GM21360 (cell line): ENCODE results near the gene ELAVL3.
"Not testable (repeated sequence)": the region's sequence is repeated elsewhere in the genome, so short reads cannot be mapped to it uniquely, and the experiment has no call there.

Experiments
- ATAC-seq: cut with Tn5 transposase; IDR thresholded peaks from one replicate; pipeline ENCODE4 v1.9.1; 2021; ENCODE audit warnings: mild to moderate bottlenecking, moderate library complexity; ENCODE audit not compliant: unreplicated experiment

ELAVL3 gene

DNA sequence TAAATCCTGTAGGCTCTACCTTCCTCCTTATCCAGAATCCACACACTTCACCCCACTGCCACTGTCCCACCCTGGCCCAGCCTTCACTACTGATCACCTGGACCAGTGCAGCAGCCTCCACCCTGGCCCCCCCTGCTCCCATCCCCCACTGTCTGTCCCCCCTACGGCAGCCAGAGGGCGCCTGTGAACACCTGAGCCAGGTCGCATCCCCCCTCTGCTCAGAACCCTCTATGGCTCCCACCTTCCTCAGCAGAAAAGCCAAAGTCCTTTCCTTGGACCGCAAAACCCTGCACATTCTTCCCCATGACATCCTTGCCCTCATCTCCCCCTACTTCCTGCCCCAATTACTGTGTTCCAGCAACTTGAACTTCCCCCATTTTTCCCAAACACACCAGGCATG lies 20.6 kb downstream of the ELAVL3 start:
- ATAC-seq, result no peak

GRCh38 chr19:11458912-11459311 lies 21.9 kb downstream of the ELAVL3 start:
- ATAC-seq, result not testable (repeated sequence)

DNA sequence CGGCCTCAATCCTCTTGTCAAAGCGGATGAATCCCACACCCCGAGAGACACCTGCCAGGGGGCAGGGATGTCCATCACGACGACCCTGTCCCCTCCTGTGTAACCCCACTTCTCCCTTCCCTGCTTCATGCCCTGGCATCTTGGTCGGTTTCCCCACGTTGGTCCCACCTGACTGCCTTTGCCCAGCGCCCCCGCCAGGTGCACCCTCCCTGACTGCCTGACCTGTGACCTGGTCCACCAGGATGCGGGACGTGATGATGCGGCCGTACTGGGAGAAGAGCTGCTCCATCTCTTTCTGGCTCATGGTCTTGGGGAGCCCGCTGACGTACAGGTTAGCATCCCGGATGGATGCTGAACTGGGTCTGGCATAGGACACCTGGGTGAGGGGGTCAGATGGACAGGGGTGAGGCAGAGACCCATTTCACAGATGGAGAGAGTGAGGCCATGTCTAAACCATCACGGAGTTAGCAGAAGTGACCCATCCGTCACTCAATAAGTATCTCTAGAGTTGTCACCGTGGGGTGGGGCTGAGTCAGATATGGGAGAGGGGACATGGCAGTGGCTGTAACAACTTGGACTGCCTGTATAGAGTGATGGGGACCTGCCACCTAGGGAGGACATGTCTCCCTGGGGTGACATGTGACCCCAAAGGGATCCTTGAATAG lies 22.5 kb downstream of the ELAVL3 start:
- ATAC-seq, result no peak

- no peak for ATAC-seq
Observed at GRCh38 chr19:11457831-11458230, 23.0 kb downstream of the ELAVL3 start.

GRCh38 chr19:11457115-11457514 lies 23.7 kb downstream of the ELAVL3 start:
- ATAC-seq, result no peak

- no peak for ATAC-seq
Observed at GRCh38 chr19:11456659-11457058, 24.2 kb downstream of the ELAVL3 start.

- not testable (repeated sequence) for ATAC-seq
Observed at GRCh38 chr19:11455233-11455554, 25.7 kb downstream of the ELAVL3 start.

DNA sequence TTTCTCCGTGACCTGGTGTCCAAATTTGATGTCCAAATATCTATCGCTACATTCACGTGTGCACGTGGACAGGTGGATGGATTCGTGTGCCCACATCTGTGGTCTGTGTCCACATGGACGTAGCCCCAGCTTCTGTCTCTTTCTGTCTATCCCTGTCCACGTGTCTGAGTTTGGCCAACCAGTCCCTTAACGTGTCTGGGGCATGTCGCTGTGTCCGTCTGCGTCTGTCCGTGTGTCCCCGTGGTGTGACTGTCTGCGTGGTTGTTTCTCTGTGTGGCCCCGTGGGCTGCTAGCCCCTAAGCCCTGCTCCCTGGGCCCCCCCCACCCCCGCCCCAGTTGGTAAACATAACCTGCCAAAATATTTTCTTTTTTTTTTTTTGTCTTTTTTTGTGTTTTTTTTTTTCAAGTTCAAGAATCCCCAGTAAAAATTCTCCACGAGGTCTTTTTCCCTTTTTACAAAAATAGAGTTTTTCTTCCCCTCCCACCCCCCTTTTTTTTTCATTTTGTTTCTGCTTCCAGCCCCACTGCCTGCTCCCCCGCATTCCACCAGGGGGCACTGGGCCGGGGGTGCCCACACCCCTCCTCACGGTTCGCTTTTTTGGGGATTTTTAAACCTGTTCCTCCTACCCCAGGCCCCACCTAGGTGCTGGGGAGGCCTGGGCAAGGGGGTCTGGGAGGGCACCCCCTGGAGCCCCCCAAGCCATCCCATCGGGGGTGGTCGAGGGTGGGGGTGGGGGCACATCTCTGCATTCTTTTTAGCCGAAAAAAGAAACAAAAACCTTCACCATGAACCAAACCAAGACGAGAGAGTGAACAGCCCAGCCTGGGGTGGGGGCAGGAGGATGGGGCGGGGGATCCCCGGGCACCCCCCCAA lies 27.1 kb downstream of the ELAVL3 start:
- no peak for ATAC-seq

DNA sequence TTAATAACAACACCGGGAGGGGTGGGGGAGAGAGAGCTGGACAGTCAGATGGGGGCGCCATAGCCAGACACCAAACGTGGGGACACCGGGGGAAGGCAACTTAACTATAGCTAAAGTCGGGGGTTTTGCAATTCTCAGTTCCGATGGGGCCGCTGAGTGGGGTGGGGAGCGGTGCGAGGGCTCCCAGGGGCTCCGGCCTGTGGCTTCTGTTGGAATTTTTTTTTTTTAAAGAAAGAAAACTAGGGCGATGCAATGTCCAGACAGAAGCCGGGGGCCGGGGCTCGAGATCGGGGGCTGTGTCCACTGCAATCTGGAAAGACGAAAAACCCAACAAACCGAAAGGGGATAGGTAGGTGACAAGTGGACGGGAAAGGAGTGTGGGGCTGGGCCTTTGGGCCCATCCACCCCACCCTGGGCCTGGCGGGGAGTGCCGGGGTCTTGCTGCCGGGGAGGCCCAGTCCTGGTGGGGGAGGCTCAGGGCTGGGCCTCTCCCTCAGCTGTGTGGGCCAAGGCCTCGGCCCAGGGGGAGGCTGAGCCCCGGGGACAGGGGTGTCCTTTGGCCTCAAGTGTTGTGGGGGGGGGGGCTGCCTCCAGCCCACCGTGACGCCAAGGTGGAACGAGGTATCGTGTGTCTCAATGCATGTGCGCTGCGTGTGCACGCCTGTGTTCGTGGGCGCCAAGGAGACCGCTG lies 28.1 kb downstream of the ELAVL3 start:
- ATAC-seq, result no peak

DNA sequence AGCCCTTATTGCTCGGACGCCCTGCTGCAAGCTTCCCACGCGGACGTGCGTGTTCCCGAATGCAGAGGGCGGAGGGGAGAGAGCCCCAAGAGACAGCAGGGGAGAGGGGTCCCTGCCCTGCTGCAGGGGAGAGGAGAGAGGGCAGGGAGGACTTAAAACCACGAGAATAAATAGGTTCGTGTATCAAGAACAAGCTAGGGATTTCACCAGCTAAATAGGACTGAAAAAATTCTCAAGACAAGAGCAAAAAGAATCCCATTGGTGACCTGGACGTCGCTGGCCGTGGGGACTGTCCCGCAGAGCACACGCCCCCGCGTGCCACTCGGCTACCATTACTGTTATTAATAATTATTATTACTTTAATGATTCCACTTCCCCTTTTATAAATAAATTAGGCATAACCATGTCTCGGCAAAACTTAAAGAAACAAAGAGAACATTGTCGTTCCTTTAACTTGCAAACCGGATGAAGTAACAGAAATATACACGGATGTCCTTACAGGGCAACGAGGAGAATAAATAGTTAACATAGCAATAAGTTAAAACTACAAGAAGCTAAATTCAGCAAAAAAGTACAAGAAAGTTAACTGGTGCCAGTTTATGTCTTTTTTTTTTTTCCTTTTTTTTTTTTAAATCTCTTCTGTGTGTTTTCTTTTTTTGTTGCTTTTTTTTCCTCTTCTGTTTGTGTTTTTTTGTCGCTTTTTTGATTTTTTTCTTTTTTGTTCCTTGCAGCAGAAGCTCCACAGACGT lies 28.8 kb downstream of the ELAVL3 start:
- ATAC-seq, result no peak

- ATAC-seq, result no peak
Observed at GRCh38 chr19:11451327-11451870, 29.4 kb downstream of the ELAVL3 start.

GRCh38 chr19:11450570-11451326 lies 30.1 kb downstream of the ELAVL3 start:
- ATAC-seq, result no peak

- no peak for ATAC-seq
Observed at GRCh38 chr19:11448923-11449554, 31.8 kb downstream of the ELAVL3 start.

DNA sequence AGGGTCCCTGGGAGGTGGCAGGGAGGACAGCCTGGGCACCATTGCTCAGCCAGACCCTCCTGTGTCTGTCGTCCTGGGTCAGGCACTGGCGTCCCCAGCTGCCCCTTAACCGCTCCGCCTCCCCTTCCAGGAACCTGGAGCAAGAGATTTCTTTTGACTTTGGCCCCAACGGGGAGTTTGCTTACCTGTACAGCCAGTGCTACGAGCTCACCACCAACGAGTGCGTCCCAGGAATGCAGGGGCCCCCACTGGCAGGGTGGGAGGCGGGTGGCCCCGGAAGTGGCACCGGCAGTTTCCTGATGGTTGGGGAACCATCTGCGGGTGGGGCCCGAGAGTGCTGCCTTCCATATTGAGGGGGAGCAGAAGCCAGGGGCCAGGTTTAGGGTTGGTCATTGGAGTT lies 32.4 kb downstream of the ELAVL3 start:
- ATAC-seq, result no peak

DNA sequence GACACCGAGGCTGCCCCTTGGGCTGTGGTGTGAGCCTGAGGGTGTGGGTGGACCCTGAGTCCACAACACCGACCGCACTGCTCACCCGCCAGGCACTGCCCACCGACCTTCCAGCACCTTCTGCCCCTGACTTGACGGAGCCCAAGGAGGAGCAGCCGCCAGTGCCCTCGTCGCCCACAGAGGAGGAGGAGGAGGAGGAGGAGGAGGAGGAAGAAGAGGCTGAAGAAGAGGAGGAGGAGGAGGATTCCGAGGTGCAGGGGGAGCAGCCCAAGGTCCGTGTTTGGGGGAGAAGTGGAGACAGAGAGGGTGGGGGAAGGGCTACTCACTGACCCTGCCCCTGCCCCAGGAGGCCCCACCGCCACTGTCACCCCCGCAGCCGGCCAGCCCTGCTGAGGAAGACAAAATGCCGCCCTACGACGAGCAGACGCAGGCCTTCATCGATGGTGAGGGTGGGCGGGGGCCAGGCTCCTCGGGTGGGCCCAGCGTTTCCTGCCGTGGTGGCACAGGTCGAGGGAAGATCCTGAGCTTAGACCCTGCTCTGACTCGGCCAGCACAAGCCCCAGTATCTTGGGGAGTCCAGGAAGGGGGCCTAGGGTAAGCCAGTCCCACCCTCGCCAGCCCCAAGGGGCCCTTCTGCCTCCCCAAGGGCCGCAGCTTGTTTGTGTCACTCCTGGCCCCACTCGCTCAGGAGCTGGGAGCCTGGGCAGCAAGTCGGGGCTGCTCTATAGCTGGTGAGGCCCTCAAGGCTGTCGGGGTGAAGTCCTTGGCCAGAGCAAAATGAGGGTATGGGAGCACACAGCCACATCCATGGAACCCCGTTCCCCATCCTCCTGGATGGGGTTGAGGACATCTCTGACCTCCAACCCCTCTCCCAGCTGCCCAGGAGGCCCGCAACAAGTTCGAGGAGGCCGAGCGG lies 33.2 kb downstream of the ELAVL3 start:
- ATAC-seq, result no peak

- no peak for ATAC-seq
Observed at GRCh38 chr19:11446652-11447301, 34.1 kb downstream of the ELAVL3 start.

DNA sequence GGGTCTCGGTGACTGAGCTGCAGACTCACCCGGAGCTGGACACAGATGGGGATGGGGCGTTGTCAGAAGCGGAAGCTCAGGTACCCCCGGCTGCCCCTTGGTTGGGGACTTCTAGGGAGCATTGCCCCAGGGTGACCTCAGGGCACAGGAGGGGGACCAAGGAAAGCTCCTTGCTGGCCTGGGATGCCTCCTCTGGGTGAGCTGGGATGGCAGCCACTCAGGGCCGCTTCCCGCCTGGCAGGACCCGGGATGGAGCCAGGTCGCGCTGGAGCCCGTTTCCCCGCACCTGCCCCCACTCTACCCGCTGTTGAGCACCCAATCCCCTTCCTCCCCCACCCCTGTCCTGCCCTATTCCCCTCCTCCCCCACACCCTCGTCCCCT lies 34.6 kb downstream of the ELAVL3 start:
- no peak for ATAC-seq

DNA sequence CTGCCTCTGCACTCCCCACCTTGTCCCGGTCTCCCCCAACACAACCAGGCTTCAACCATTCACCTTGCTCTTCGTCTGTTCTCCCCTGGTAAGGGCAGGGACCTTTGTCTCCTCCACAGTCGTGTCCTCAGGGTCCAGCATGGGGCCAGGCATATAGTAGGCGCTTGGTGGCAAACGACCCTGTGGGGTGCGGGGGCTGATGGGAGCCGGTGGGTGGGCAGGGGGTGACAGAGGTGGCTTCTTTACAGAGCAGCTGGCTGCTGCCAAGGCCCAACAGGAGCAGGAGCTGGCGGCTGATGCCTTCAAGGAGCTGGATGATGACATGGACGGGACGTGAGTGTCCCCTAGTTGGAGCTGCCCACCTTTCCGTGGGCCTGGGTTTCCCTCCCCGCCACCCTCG lies 35.7 kb downstream of the ELAVL3 start:
- ATAC-seq, result no peak
